Measurements from ENCODE around the gene TNFSF12. TPM values are rescaled to one million over a fixed set of nuclear protein-coding genes. Genes with fewer than 3 reads are reported as not detected.

Gene TNFSF12
- total and polyA plus RNA-seq, 9 of the 15 experiments (the other 6 are each of a cell fraction or from before 2014, with no cell fraction given), result 0.03 to 0.95 (median 0.19) TPM; not detected in 3

DNA sequence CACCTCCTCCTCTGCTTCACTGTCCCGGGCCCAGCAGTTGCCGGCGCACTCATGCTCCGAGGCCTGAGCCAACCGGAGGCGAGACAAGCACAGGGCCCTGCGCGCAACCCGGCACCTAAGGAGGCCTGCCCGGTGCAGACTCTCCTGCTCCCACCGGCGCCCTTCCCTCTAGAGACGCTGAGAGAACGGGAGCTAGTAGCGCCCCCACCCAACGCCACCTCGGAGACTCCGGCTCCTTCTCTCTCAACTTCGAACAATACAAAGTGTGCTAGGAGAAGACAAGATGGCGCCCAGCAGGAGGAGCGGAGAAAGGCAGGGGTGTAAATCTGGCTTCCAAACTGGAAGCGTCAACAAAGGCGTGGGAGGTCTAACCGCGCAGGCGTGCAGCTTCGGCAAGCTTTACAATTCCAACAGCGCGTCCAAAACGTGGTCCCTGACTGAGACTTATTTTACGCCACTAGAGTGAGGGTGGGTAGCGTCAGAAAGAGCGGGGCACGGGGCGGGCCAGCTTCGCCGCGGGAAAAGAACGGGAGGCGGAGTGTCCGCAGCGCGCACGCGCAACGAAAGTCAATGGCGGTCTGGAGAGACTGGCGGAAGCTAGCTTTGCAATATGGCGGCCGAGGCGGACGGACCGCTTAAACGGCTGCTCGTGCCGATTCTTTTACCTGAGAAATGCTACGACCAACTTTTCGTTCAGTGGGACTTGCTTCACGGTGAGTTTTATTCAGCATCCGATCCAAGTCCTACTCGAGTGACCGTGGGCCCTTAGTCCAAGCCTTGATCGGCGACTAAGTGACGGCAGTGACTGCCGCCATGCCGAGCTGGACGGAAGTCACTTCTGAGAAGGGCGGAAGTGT lies 34.6 kb downstream of the TNFSF12 start, which contains the start of gene MPDU1 (continued):
- TF ChIP-seq, protein P1, sequence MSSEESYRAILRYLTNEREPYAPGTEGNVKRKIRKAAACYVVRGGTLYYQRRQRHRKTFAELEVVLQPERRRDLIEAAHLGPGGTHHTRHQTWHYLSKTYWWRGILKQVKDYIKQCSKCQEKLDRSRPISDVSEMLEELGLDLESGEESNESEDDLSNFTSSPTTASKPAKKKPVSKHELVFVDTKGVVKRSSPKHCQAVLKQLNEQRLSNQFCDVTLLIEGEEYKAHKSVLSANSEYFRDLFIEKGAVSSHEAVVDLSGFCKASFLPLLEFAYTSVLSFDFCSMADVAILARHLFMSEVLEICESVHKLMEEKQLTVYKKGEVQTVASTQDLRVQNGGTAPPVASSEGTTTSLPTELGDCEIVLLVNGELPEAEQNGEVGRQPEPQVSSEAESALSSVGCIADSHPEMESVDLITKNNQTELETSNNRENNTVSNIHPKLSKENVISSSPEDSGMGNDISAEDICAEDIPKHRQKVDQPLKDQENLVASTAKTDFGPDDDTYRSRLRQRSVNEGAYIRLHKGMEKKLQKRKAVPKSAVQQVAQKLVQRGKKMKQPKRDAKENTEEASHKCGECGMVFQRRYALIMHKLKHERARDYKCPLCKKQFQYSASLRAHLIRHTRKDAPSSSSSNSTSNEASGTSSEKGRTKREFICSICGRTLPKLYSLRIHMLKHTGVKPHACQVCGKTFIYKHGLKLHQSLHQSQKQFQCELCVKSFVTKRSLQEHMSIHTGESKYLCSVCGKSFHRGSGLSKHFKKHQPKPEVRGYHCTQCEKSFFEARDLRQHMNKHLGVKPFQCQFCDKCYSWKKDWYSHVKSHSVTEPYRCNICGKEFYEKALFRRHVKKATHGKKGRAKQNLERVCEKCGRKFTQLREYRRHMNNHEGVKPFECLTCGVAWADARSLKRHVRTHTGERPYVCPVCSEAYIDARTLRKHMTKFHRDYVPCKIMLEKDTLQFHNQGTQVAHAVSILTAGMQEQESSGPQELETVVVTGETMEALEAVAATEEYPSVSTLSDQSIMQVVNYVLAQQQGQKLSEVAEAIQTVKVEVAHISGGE (CRISPR knock-in tag; IDR thresholded peaks at IDR 0.05), result peak in 2 of 3 experiments; percentile 90 to 97; a peak in 5 of 6 replicates
- TF ChIP-seq POLR2G (IDR thresholded peaks at IDR 0.05; ENCODE audit: low read depth, low read length) (peak; percentile 94), ZNF146 (CRISPR knock-in tag; IDR thresholded peaks at IDR 0.05; ENCODE audit: unreplicated experiment) (no peak), PPARD (CRISPR knock-in tag; IDR thresholded peaks at IDR 0.05) (no peak), ZNF785 (CRISPR knock-in tag; IDR thresholded peaks at IDR 0.05) (no peak), ZNF583 (CRISPR knock-in tag; IDR thresholded peaks at IDR 0.05) (no peak; the same call in 1 of the 2 replicates), BMI1 (IDR thresholded peaks at IDR 0.05; ENCODE audit: low read length) (no peak), ZNF24 (IDR thresholded peaks at IDR 0.05) (no peak)
- TF ChIP-seq, protein P2, sequence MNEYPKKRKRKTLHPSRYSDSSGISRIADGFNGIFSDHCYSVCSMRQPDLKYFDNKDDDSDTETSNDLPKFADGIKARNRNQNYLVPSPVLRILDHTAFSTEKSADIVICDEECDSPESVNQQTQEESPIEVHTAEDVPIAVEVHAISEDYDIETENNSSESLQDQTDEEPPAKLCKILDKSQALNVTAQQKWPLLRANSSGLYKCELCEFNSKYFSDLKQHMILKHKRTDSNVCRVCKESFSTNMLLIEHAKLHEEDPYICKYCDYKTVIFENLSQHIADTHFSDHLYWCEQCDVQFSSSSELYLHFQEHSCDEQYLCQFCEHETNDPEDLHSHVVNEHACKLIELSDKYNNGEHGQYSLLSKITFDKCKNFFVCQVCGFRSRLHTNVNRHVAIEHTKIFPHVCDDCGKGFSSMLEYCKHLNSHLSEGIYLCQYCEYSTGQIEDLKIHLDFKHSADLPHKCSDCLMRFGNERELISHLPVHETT (CRISPR knock-in tag; conservative IDR thresholded peaks at IDR 0.05 in 1 of 2, IDR thresholded peaks at IDR 0.05 in 1 of 2), result peak in 1 of 2 experiments; percentile 87; a peak in 2 of 4 replicates
- TF ChIP-seq, protein P3, sequence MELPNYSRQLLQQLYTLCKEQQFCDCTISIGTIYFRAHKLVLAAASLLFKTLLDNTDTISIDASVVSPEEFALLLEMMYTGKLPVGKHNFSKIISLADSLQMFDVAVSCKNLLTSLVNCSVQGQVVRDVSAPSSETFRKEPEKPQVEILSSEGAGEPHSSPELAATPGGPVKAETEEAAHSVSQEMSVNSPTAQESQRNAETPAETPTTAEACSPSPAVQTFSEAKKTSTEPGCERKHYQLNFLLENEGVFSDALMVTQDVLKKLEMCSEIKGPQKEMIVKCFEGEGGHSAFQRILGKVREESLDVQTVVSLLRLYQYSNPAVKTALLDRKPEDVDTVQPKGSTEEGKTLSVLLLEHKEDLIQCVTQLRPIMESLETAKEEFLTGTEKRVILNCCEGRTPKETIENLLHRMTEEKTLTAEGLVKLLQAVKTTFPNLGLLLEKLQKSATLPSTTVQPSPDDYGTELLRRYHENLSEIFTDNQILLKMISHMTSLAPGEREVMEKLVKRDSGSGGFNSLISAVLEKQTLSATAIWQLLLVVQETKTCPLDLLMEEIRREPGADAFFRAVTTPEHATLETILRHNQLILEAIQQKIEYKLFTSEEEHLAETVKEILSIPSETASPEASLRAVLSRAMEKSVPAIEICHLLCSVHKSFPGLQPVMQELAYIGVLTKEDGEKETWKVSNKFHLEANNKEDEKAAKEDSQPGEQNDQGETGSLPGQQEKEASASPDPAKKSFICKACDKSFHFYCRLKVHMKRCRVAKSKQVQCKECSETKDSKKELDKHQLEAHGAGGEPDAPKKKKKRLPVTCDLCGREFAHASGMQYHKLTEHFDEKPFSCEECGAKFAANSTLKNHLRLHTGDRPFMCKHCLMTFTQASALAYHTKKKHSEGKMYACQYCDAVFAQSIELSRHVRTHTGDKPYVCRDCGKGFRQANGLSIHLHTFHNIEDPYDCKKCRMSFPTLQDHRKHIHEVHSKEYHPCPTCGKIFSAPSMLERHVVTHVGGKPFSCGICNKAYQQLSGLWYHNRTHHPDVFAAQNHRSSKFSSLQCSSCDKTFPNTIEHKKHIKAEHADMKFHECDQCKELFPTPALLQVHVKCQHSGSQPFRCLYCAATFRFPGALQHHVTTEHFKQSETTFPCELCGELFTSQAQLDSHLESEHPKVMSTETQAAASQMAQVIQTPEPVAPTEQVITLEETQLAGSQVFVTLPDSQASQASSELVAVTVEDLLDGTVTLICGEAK (IDR thresholded peaks at IDR 0.05), result peak; percentile 98
- TF ChIP-seq, protein P3 (CRISPR knock-in tag; IDR thresholded peaks at IDR 0.05), result no peak
